Left colon (tissue), 2 donors: ENCODE results near the gene TUBGCP5. TPM values are rescaled to one million over a fixed set of nuclear protein-coding genes. Genes with fewer than 3 reads are reported as not detected.
"Not testable (repeated sequence)": the region's sequence is repeated elsewhere in the genome, so short reads cannot be mapped to it uniquely, and the experiment has no call there.

ENCODE experiments used
- ATAC-seq: fragments of 200-7000 bp; cut with Tn5 transposase; one replicate; pipeline ENCODE4 v1.9.1; 2020; ENCODE audit warnings: mild to moderate bottlenecking, moderate library complexity
- DNase-seq, 2 donors: peaks; one replicate each; pipeline ENCODE4 v3.0.0-alpha.2; 2020
- intact Hi-C, 2 donors: fragments of 100-400 bp; cut with DNase I in 1 of 2; cut with micrococcal nuclease in 1 of 2; formaldehyde crosslinking; loops; one replicate each; pipeline versions ENCODE4 v1.11.2 to v1.14.0; 2022; cut with DNase I, micrococcal nuclease
- total RNA-seq, 2 donors: library from RNA; stranded (reverse); fragmentation: NEBNext Ultra II Directional; extraction: Animal tissue kit (Norgen Biotek cat#: 25700); gene quantifications; one replicate each; pipeline ENCODE4 v1.2.1, GENCODE V29; 2021
- donor health status: DM: no; HTN: no; CAD: no.
- donor health status: DM: yes; HTN: yes; CAD: no.

Gene TUBGCP5
- total RNA-seq, 2 donors from 2014 or later, result 10.0 to 13.0 TPM

DNA sequence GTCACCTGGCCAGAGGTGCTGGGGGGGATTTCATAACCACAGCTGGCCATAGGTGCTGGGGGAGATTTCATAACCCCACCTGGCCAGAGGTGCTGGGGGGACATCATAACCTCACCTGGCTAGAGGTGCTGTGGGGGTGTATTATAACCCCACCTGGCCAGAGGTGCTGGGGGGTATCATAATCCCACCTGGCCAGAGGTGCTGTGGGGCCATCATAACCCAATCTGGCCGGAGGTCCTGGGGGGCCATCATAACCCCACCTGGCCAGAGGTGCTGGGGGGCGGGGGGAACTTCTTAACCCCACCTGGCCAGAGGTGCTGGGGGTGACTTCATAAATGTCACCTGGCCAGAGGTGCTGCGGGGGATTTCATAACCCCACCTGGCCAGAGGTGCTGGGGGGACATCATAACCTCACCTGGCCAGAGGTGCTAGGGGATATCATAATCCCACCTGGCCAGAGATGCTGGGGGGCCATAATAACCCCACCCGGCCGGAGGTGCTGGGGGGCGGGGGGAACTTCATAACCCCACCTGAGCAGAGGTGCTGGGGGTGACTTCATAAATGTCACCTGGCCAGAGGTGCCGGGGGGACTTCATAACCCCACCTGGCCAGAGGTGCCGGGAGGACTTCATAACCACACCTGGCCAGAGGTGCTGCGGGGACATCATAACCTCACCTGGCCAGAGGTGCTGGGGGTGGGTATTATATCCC is 9.4 kb upstream of the TUBGCP5 start:
- intact Hi-C loops, ATAC-seq, DNase-seq: not testable (repeated sequence)

DNA sequence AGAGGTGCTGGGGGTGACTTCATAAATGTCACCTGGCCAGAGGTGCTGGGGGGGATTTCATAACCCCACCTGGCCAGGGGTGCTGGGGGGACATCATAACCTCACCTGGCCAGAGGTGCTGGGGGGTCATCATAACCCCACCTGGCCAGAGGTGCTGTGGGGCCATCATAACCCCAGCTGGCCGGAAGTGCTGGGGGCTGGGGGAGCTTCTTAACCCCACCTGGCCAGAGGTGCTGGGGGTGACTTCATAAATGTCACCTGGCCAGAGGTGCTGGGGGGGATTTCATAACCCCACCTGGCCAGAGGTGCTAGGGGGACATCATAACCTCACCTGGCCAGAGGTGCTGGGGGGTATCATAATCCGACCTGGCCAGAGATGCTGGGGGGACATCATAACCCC is 4.6 kb upstream of the TUBGCP5 start:
- intact Hi-C loops, DNase-seq: not testable (repeated sequence)

DNA sequence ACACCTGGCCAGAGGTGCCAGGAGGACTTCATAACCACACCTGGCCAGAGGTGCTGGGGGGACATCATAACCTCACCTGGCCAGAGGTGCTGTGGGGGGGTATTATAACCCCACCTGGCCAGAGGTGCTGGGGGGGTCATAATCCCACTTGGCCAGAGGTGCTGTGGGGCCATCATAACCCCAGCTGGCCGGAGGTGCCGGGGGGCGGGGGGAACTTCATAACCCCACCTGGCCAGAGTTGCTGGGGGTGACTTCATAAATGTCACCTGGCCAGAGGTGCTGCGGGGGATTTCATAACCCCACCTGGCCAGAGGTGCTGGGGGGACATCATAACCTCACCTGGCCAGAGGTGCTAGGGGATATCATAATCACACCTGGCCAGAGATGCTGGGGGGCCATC is 4.2 kb upstream of the TUBGCP5 start:
- intact Hi-C loops, DNase-seq, ATAC-seq: not testable (repeated sequence)

More for the DNA sequence above, 4.6 kb upstream of the TUBGCP5 start:
- ATAC-seq, result not testable (repeated sequence)

DNA sequence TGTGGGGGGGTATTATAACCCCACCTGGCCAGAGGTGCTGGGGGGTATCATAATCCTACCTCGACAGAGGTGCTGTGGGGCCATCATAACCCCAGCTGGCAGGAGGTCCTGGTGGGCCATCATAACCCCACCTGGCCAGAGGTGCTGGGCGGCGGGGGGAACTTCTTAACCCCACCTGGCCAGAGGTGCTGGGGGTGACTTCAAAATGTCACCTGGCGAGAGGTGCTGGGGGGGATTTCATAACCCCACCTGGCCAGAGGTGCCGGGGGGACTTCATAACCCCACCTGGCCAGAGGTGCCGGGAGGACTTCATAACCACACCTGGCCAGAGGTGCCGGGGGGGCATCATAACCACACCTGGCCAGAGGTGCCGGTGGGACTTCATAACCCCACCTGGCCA is 2.4 kb upstream of the TUBGCP5 start:
- ATAC-seq, intact Hi-C loops, DNase-seq: not testable (repeated sequence)

DNA sequence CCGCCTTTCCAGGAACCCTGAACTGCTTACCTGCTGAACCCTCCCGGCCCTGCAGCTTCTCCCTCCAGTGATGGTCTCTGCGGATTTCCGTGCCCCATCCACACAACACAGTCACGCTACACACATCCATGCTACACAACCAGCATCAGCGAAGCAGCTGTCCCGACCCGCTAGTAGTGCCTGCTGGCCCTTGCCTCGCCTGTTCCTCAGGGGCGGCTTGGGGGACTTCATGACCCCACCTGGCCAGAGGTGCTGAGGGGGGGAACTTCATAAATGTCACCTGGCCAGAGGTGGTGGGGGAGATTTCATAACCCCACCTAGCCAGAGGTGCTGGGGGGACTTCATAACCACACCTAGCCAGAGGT is 530 bp upstream of the TUBGCP5 start:
- DNase-seq (no peak), ATAC-seq (peak; percentile 35)
- intact Hi-C loops, result loop anchor here in 1 of 2 donors (10.0 kb wide), 1 partner anchor 55 kb away; the partner anchor contains the start of gene CYFIP1

DNA sequence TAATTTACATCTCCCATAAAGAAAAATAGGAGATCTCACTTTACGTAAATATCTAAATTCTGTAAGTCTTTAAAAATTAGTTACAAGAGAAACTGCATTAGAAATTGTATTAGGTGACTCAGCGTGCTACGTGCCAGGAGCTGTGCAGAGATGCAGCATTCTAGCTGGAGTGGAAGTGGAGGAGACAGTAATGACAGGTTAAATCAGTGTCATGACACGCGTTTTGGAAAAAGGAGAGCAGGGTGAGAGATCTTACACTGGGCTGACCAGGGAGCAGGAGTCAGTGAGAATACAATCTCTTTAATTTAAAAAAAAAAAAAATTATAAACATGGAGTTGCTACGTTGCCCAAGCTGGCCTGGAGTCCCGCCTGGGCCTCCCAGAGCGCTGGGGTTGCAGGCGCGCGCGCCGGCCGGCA is 635 bp downstream of the TUBGCP5 start:
- DNase-seq, result no peak
- intact Hi-C loops, result loop anchor here in 1 of 2 donors (10.0 kb wide), 1 partner anchor 54 kb away; the partner anchor contains the start of gene CYFIP1
- ATAC-seq, result peak; percentile 13

DNA sequence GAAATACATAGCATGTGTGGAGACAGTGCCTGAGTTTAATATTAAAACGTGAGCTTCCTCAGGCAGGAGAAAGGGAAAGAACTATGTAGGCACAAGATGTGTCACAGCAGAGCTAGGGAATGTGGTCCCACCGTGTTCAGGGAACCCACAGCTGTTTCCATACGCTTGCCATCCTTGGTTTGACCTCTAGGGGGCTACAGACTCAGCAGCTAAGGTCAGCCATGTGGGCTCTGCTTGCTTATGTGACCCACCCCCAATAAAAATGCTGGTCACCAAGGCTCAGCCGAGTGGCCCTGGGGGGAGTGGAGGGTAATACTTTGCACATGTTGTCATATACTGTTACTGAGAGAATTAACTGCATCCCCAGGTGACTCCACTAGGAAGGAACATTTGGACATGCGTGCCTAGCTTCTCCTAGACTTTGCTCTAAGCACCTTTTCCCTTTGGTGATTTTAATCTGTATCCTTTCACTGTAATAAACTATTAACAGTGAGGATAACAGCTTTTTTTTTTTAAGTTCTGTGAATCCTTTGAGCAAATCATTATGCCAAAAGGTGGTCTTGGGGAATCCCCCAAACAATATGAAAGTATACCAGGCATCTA is 3.3 kb downstream of the TUBGCP5 start:
- intact Hi-C loops, result loop anchor here in 1 of 2 donors (10.0 kb wide), 1 partner anchor 51 kb away; the partner anchor contains the start of gene CYFIP1
- ATAC-seq (no peak), DNase-seq (peak in 1 of 2 donors; percentile 43)

DNA sequence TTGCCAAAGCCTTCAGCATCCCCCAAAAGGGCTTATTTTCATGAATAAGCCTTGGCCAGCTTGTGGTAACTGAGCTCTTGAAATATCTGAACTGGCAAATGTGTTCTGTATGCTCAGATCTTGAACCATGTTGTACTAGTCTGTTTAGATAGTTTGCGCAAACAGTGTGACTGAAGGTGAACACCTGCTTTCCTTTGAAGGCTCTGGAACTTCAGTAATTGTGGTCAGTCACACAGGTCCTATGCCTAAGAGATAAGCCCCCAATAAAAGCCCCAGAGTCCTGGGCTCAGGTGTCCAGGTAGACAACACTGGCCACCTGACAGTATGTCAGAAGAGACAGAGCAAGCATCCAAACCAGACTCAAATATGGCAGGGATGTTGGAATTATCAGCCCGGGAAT is 5.4 kb downstream of the TUBGCP5 start:
- intact Hi-C loops, result loop anchor here in 1 of 2 donors (10.0 kb wide), 1 partner anchor 49 kb away; the partner anchor contains the start of gene CYFIP1
- ATAC-seq, result no peak
- no peak for DNase-seq

DNA sequence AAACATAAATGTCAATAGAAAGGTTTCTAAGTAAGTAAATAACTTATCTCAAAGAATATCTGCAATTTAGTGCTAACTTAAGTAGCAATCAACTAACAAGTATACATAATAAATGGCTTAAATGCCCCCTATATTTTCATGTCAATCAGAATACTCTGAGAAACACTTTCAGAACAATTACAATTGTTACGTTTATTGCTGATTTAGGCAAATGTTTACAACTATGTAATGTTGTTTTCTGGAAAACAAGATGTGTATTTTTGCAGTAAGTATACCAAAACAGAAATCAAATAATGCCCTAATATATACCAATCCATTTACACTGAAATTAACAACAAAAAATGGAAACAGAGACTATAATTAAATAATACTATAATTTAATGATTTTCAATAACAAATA is 13.2 kb downstream of the TUBGCP5 start:
- no peak for ATAC-seq
- intact Hi-C loops, result no loop called here
- no peak for DNase-seq

DNA sequence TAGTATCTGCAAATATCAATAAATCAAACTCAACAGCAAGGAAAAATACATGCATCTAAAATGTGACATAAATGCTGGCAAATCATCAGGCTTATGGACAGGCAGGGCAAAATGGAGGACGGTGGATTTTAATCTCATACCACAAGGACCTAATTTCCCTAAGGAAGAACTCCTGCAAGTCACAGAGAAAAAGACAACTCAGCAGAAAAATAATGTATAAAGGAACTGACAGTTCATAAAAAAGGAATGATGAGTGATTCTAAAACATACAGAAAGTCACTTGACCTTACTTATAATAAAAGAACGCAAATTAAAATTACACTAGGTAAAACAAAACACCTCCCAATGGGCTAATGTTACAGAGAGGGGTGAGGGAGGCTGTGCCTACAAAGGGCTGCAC is 17.2 kb downstream of the TUBGCP5 start:
- DNase-seq (no peak), ATAC-seq (no peak)
- intact Hi-C loops, result no loop called here

DNA sequence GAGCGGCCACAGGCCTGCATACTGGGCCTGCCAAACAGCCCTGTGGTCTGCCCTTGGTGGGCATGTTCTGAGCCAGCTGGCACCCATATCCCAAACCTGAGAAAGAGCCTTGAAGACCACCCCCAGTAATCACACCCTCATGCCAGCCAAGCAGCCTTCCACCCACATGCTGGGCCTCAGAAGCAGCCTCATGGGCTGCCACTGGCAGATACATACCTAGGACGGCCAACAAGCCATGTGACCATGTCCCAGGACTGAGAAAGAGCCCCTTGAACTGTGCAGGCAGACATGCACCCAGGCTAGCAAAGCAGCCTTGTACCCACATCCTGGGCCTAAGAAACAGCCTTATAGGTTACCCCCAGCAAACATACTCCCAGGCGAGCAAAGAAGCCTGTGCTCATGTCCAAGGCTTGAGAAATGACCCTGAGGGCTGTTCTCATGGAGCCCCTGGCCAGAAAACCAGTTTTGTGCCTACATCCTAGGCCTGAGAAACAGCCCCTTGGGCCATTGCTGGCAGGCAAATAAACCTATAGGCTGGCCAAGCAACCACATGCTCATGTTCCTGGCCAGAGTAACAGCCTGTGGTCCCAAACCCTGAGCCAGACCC is 24.9 kb downstream of the TUBGCP5 start:
- intact Hi-C loops, result no loop called here
- DNase-seq, result no peak
- no peak for ATAC-seq

DNA sequence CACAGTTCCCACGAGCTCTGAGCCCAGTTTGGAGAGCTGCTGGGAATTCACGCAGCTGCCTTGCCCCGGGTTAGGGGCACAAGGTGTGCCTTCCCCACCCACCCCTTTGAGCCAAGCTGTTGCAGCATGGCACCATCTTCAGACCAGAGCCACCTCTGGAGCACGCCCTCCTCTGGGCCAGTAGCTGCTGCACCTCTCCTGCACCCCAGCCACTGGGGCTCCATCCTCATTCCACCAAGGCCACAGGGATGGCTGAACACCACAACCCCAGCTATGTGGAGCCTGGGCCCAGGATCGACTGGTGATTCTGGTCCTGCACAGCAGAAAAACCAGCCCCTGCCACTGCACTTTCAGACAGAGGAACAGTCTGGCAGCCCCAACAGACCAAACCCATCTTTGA is 25.7 kb downstream of the TUBGCP5 start:
- no peak for DNase-seq
- ATAC-seq, result no peak

DNA sequence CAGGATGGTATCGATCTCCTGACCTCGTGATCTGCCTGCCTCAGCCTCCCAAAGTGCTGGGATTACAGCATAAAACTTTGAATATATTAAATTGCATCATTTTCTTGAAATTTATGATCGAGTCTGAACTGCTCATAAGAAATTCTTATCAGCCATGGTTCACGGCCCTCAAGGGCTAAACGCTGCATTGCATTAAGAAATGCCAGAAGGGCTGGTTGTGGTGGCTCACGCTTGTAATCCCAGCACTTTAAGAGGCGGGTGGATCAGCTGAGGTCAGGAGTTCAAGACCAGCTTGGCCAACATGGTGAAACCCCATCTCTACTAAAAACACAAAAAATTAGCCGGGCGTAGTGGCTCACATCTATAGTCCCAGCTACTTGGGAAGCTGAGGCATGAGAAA is 26.8 kb downstream of the TUBGCP5 start:
- ATAC-seq, DNase-seq, intact Hi-C loops: not testable (repeated sequence)

More for the DNA sequence above, 25.7 kb downstream of the TUBGCP5 start:
- intact Hi-C loops, result no loop called here

DNA sequence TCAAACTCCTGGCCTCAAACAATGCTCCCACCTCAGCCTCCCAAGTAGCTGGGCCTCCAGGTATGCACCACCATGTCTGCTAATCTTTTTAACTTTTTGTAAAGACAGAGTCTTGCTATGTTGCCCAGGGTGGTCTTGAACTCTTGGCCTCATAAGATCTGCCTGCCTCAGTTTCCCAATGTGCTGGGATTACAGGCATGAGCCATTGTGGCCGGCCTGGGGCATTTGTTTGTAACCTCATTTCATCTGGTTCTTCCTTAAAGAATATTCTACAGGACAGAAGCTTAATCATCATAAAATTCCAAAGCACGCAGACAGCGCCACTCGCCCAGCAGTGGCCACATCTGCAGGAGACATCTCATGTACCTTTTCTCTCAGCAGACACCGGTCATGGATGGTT is 35.6 kb downstream of the TUBGCP5 start:
- DNase-seq (no peak), ATAC-seq (no peak)
- intact Hi-C loops, result no loop called here

DNA sequence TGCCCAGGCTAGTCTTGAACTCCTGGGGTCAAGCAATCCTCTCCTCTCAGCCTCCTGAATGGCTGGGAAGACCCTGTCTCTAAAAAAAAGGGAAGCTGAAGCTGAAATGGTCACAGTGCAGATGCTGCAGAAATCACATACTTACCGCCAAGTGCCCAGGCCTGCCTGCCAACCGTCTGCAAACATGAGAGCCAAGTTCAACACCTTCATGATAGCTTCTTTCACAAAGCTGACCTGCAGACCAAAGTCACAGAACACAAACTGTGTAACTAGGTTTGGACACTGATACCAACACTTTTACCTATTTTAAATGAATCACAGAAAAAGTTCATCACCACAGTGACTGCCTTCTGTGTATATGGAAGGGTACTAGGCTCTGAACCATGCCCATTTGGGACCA is 36.4 kb downstream of the TUBGCP5 start:
- no peak for DNase-seq
- intact Hi-C loops, result no loop called here
- no peak for ATAC-seq

DNA sequence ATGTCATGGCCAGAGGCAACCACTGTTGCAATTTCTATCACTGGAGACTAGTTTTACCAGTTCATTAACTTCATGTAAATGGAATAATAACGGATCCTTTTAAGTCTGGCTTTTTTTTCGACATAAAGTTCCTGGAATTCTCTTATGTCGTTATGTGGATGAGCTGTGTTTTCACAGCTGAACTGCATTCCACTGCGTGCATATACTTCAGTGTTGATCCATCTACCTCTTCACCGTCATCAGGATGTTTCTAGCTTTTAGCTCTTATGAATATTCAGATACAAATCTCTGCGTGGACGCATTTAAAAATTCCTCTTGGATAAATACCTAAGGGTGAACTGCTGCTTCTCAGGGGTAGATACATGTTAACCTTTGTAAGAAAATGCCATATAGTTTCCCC is 43.6 kb downstream of the TUBGCP5 start:
- no peak for ATAC-seq
- intact Hi-C loops, result no loop called here
- DNase-seq, result no peak

DNA sequence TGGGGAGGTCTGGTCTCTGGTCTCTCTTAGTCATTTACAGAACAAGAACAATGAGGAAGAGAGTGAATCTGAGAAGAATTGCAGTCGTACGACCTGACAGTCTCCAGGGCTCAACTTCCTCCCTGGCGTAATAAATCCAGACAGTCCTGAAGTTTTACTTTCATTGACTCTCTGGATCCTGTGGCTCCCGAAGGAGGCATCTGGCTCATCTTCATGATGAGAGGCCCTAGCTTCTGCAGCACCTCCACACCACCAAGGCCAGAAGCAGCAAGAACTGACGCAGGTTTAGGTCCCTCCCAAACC is 47.4 kb downstream of the TUBGCP5 start:
- intact Hi-C loops, result no loop called here
- ATAC-seq, result peak; percentile 58
- no peak for DNase-seq

DNA sequence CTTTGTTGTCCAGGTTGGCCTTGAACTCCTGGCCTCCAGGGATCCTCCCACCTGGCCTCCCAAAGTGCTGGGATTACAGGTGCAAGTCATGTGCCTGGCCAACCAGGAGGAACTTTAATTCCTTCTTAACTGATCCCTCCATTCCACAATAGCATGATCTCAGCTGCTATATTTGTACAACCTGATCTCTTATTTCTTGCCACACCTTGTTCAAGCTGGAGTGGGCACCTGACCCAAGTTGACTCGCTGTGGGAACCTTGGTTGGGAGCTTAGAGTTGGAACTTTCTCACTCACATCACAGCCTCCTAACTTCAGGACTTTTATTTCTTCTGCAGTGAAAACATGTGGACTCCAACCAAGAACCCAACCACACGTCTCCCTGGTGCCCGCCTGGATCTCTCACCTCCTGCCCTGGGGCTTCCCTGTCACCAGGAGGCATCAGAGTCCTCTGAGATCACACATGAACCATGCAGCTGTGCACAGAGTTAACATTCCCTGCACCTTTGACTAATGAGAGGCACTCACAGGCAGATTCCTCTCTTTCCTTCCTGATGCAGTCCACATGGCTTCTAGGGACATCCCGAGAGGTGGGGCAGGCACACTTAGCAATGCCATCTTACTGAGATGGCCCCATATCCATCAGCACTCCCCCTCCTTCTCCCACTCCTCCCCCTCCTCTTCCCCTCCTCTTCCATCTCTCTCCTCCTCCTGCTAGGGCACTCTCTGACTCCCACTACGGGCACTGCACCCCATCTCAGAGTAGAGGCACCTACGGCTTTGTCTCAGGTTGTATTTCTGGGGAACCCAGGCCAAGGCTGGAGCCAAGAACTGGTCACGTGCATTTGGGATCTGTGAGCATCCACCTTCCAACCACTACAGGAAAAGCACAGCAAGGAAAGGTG is 49.5 kb downstream of the TUBGCP5 start:
- DNase-seq, result no peak
- ATAC-seq, result peak; percentile 21
- intact Hi-C loops, result loop anchor here in 1 of 2 donors (10.0 kb wide), 1 partner anchor 45 kb away; the partner anchor contains the start of gene TUBGCP5

DNA sequence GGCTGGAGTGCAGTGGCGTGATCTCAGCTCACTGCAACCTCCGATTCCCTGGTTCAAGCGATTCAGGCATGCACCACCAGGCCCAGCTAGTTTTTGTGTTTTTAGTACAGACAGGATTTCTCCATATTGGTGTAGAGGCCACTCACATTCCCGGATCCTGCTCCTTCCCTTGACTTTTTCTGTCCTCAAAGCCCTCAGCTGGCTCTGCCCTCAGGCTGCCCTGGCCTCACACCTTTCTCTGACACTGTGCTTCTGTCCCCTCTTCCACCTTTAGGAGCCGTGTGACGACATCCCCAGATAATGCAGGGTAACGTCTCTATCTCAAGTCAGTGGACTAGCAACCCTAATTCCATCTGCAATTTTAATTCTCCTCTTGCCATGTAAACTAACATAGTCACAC is 50.6 kb downstream of the TUBGCP5 start:
- ATAC-seq, result no peak
- intact Hi-C loops, result loop anchor here in 1 of 2 donors (10.0 kb wide), 1 partner anchor 46 kb away; the partner anchor contains the start of gene TUBGCP5
- DNase-seq, result no peak
